Bronchial epithelial cell (primary cell): Measurements from ENCODE around the gene NPAS3. TPM values are rescaled to one million over a fixed set of nuclear protein-coding genes. Genes with fewer than 3 reads are reported as not detected.

ENCODE experiments used
- DNase-seq: peaks from one replicate; pipeline ENCODE4 v3.0.0-alpha.2; 2010; ENCODE audit warnings: low read depth
- FAIRE-seq: peaks from 2 replicates; lab custom pipeline; 2011; peaks lifted over from hg19 to GRCh38; lab: Jason Lieb, UNC
- H3K27me3 ChIP-seq: 2 replicates; pipeline ENCODE4 v1.5.1; 2011; ENCODE audit warnings: low read length; ENCODE audit not compliant: control insufficient read depth, insufficient read depth
- H3K36me3 ChIP-seq: 2 replicates; pipeline ENCODE4 v1.5.1; 2011; ENCODE audit warnings: low read length; ENCODE audit not compliant: control insufficient read depth, insufficient read depth
- H3K4me3 ChIP-seq: 2 replicates; pipeline ENCODE4 v1.5.1; 2011; ENCODE audit warnings: mild to moderate bottlenecking, low read depth, low read length, control low read depth
- CTCF ChIP-seq: IDR thresholded peaks from 2 replicates; pipeline ENCODE4 v1.5.1; 2011; ENCODE audit warnings: mild to moderate bottlenecking, moderate library complexity, low read length, control low read depth, inconsistent platforms; ENCODE audit not compliant: insufficient read depth, severe bottlenecking
- total RNA-seq: library from RNA; depleted of rRNA; stranded (reverse); fragments of >200 nt; gene quantifications from 2 replicates; pipeline ENCODE4 v1.2.1, GENCODE V29; 2014

Gene NPAS3
- total RNA-seq, 1 donor from 2014 or later: not detected

- no peak for TF ChIP-seq CTCF
- H3K27me3 ChIP-seq: no peaks in the 10 kb centered on the region
- H3K4me3 ChIP-seq: no peak overlapping the region
- no peak for FAIRE-seq
- H3K36me3 ChIP-seq: no peaks in the 10 kb centered on the region
- DNase-seq: peak; percentile 69
Observed at GRCh38 chr14:33404054-33404453, 465.4 kb downstream of the NPAS3 start.

GRCh38 chr14:33404964-33405574 is 466.4 kb downstream of the NPAS3 start:
- TF ChIP-seq CTCF: no peak
- no peaks in the 10 kb centered on the region for H3K27me3 ChIP-seq
- H3K36me3 ChIP-seq: no peaks in the 10 kb centered on the region
- FAIRE-seq (no peak), DNase-seq (no peak)
- H3K4me3 ChIP-seq: no peak overlapping the region

GRCh38 chr14:33406766-33407165 is 468.1 kb downstream of the NPAS3 start:
- TF ChIP-seq CTCF: no peak

GRCh38 chr14:33408291-33408690 is 469.6 kb downstream of the NPAS3 start:
- FAIRE-seq (no peak), DNase-seq (peak; percentile 19)
- Histone ChIP-seq H3K4me3 (no peak overlapping the region), H3K27me3 (no peaks in the 10 kb centered on the region), H3K36me3 (no peaks in the 10 kb centered on the region)
- no peak for TF ChIP-seq CTCF

More at GRCh38 chr14:33406766-33407165, 468.1 kb downstream of the NPAS3 start:
- no peak for DNase-seq
- no peaks in the 10 kb centered on the region for H3K36me3 ChIP-seq
- H3K4me3 ChIP-seq: no peak overlapping the region
- FAIRE-seq: no peak
- H3K27me3 ChIP-seq: no peaks in the 10 kb centered on the region

GRCh38 chr14:33412450-33412849 is 473.8 kb downstream of the NPAS3 start:
- H3K4me3 ChIP-seq: no peak overlapping the region
- TF ChIP-seq CTCF: no peak
- no peak for FAIRE-seq
- H3K36me3 ChIP-seq: no peaks in the 10 kb centered on the region
- H3K27me3 ChIP-seq: no peaks in the 10 kb centered on the region
- DNase-seq: peak; percentile 4

- TF ChIP-seq CTCF: no peak
- FAIRE-seq (no peak), DNase-seq (no peak)
- Histone ChIP-seq H3K27me3 (no peaks in the 10 kb centered on the region), H3K36me3 (no peaks in the 10 kb centered on the region), H3K4me3 (no peak overlapping the region)
Observed at GRCh38 chr14:33413381-33413780, 474.7 kb downstream of the NPAS3 start.
